GM12864 (cell line): ENCODE results near the gene PPM1H.

Experiments used
- DNase-seq: peaks from one replicate; pipeline ENCODE4 v3.0.0-alpha.2; 2011; ENCODE audit warnings: low read depth
- H3K4me3 ChIP-seq: 2 replicates; pipeline ENCODE4 v1.5.1; 2011; ENCODE audit warnings: mild to moderate bottlenecking, low read depth, low read length, control low read depth
- TF ChIP-seq, protein P1 (sequence below): IDR thresholded peaks from 2 replicates; pipeline ENCODE4 v1.5.1; 2011; ENCODE audit warnings: low read depth, mild to moderate bottlenecking, moderate library complexity, low read length, control low read depth, inconsistent platforms; ENCODE audit errors: missing control alignments

Gene PPM1H

DNA sequence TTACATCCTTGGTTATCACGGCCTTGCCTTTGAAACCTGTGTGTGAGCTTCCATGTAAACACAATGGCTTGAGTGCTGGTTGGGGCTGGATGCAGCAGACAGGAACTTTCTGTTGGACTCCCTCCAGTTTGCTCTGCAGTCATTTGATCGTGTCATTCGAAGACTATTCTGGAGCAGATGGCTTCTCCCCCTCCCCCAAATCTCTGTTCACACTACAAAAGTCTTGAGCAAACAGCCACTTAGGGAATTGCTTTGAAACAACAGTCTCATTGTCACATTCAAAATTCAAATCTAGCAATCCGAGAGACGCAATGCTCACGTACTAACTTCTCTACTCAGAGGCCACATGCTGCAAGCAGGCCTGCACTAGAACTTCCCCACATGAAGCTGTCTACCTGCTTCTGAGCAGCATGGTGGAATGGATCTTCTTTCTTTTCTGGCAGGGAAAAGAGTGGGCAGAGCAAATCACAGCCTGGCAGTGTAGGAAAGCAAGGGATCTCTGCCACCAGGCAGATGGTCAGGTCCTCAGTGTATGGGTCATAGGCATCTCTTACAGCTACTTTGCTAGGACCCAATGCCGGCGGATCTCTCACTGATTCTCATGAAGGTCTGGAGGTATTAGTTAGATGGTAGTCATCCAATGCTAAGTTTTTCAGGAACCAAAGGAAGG, 214.2 kb downstream of the PPM1H start:
- TF ChIP-seq, protein P1, sequence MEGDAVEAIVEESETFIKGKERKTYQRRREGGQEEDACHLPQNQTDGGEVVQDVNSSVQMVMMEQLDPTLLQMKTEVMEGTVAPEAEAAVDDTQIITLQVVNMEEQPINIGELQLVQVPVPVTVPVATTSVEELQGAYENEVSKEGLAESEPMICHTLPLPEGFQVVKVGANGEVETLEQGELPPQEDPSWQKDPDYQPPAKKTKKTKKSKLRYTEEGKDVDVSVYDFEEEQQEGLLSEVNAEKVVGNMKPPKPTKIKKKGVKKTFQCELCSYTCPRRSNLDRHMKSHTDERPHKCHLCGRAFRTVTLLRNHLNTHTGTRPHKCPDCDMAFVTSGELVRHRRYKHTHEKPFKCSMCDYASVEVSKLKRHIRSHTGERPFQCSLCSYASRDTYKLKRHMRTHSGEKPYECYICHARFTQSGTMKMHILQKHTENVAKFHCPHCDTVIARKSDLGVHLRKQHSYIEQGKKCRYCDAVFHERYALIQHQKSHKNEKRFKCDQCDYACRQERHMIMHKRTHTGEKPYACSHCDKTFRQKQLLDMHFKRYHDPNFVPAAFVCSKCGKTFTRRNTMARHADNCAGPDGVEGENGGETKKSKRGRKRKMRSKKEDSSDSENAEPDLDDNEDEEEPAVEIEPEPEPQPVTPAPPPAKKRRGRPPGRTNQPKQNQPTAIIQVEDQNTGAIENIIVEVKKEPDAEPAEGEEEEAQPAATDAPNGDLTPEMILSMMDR, result no peak

DNA sequence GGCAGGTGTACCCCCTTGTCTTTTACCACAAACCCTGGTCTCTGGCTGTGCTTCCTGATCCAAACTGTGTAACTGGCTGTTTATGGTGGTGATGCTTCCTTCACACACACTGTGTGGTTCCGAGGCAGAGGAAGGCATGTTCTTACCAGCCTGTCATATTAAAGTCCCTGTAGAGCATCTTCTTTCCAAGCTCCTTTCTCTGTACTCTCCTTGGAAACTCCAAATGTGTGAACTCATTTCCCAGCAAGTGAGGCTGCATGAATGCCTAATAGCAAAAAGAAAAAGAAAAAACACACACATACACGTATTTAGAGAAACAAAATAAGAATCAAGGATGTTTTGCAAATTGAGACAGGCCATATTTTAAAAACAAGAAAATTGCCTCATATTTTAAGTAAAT, 214.9 kb downstream of the PPM1H start:
- no peak for DNase-seq
- no peak overlapping the region for H3K4me3 ChIP-seq
- TF ChIP-seq, protein P1, result no peak

More for the DNA sequence above, 214.2 kb downstream of the PPM1H start:
- no peak overlapping the region for H3K4me3 ChIP-seq
- DNase-seq, result no peak

DNA sequence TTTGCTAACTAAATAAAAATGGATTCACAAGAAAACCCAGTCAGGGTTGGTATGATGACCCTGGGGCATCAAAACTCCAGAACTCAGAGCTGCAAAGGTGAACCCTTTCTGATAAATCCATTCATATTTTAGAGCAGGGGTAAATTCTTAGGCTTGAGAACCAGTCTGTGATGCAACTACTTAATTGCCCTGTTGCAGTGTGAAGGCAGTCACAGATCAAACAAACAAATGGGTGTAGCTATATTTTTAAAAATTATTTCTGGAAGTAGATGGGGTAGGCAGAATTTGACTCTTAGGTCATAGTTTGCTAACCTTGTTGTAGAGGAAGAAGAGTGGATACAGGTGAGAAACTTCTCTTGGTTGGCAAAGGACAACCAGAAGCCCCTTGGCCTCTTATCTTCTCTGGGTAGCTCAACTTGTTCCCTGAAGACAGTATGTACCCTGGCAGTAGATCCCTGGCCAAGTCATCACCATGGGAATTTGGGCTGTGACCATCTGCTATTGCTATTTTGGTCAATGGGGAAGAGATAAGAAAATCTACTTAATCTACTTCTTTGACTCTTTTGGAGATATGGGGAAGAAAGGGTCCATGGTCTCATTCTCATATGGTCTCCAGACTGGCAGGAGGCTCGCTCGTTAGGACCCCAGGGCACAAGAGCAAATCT, 216.1 kb downstream of the PPM1H start:
- no peak for DNase-seq
- H3K4me3 ChIP-seq, result no peak overlapping the region
- TF ChIP-seq, protein P1, result no peak

DNA sequence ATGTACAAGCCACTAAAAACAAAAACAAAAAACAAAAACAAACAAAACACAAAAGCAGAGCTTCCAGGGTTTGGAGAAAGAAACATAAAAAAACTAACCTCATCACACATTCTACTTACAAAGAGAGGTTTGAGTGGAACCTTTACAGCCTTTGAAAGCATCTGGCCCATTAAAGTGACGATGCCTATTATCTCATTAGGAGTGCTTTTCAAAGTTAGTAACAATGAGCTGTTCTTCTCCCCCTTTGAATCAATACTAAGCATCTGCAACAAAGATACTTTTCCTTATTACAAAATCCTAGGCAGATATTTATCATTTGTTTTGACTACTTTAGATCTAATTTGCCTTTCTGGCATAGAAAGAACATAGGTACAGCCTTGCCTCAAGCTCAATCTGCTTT, 217.3 kb downstream of the PPM1H start:
- TF ChIP-seq, protein P1, result no peak
- DNase-seq, result no peak
- H3K4me3 ChIP-seq, result no peak overlapping the region

DNA sequence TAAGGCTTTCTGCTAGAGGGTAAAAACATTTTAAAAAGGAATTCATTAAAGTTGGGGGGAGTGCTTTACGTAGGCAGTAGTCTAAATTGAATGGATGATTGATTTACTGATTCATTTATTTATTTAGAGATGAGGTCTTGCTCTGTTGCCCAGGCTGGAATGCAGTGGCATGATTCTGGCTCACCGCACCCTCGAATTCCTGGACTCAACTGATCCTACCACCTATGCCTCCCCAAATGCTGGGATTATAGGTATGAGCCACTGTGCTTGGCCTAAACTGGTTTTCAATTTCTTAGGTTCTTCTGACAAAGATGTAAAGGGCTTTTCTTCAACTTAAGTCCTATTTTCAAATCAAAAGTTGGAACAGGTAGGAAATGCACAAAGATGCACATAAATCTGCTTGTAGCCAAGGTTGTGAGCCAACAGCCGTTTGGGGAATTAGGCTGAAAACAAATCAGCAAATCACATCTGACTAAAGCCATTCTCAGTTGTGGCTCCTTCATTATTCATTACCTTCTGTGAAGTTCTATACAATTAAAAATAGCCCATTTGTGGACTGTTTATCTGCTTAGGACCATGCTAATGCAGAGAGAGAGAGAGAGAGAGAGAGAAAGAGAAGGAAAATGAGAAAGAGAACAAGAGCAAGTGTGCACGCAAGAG, 218.0 kb downstream of the PPM1H start:
- no peak overlapping the region for H3K4me3 ChIP-seq
- DNase-seq, result no peak
- TF ChIP-seq, protein P1, result no peak

DNA sequence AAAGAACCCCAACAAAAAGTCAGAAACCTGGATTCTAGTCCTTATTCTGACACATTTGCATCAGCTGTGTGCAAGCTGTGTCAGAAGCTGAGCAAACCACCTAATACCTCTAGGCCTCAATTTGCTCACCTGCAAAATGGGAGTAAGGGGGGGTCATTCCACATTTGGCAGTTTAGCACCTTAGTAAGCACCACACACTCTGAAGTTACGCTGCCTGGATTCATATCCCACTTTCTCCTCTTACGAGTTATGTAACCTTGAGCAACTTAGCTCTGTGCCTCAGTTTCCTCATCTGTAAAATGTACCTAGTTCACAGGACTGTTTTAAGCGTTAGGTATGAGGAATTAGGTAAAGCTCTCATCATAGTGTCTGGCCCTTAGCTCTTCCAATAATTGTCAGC, 218.9 kb downstream of the PPM1H start:
- DNase-seq, result no peak
- H3K4me3 ChIP-seq, result no peak overlapping the region
- TF ChIP-seq, protein P1, result no peak
